SK-N-SH treated with all-trans-retinoic acid at 6 μM for 48 hours (cell line): ENCODE measurements around the gene PRMT1.

Source experiments
- ATAC-seq: fragments of 200-7000 bp; cut with Tn5 transposase; 3 replicates; pipeline ENCODE4 v1.9.1; 2020; ENCODE audit warnings: mild to moderate bottlenecking, moderate library complexity
- ARNTL ChIP-seq: fragments of 450-650 bp; formaldehyde crosslinking; IDR thresholded peaks from 2 replicates; pipeline ENCODE4 v1.5.0; 2020; ENCODE audit warnings: low read depth, mild to moderate bottlenecking, moderate library complexity, borderline replicate concordance
- BACH2 ChIP-seq: fragments of 250-450 bp; sonication (Bioruptor Pico); IDR thresholded peaks from 2 replicates; pipeline ENCODE4 v1.9.0; 2021; ENCODE audit warnings: mild to moderate bottlenecking, borderline replicate concordance
- CREB5 ChIP-seq: fragments of 250-450 bp; sonication (Bioruptor Pico); IDR thresholded peaks from 2 replicates; pipeline ENCODE4 v1.5.1; 2020; ENCODE audit warnings: low read depth, mild to moderate bottlenecking, moderate library complexity
- CSDC2 ChIP-seq: fragments of 250-450 bp; sonication (Bioruptor Pico); IDR thresholded peaks from 2 replicates; pipeline ENCODE4 v1.5.0; 2020; ENCODE audit warnings: mild to moderate bottlenecking, moderate library complexity
- CSRNP3 ChIP-seq: fragments of 250-450 bp; sonication (Bioruptor Pico); IDR thresholded peaks from 2 replicates; pipeline ENCODE4 v1.5.1; 2021; ENCODE audit warnings: mild to moderate bottlenecking, moderate library complexity
- ESRRG ChIP-seq: fragments of 250-450 bp; sonication (Bioruptor Pico); IDR thresholded peaks from 2 replicates; pipeline ENCODE4 v1.6.1; 2021; ENCODE audit warnings: mild to moderate bottlenecking
- GLIS3 ChIP-seq: fragments of 250-450 bp; sonication (Bioruptor Pico); IDR thresholded peaks from 2 replicates; pipeline ENCODE4 v1.5.0; 2020; ENCODE audit warnings: mild to moderate bottlenecking, moderate library complexity
- ISL1 ChIP-seq: fragments of 250-450 bp; sonication (Bioruptor Pico); IDR thresholded peaks from 2 replicates; pipeline ENCODE4 v2.1.2; 2022; ENCODE audit warnings: mild to moderate bottlenecking, moderate library complexity
- OSR1 ChIP-seq: fragments of 250-450 bp; sonication (Bioruptor Pico); IDR thresholded peaks from 2 replicates; pipeline ENCODE4 v1.8.0; 2022; ENCODE audit warnings: moderate library complexity, mild to moderate bottlenecking, inconsistent platforms
- PATZ1 ChIP-seq: fragments of 250-450 bp; sonication (Bioruptor Pico); IDR thresholded peaks from 2 replicates; pipeline ENCODE4 v1.8.0; 2020; ENCODE audit warnings: mild to moderate bottlenecking, moderate library complexity, borderline replicate concordance
- POU6F1 ChIP-seq: fragments of 250-450 bp; sonication (Bioruptor Pico); IDR thresholded peaks from 2 replicates; pipeline ENCODE4 v1.8.0; 2021; ENCODE audit warnings: low read depth, mild to moderate bottlenecking, moderate library complexity, borderline replicate concordance
- PPARA ChIP-seq: fragments of 250-450 bp; sonication (Bioruptor Pico); IDR thresholded peaks from 2 replicates; pipeline ENCODE4 v1.5.0; 2020; ENCODE audit warnings: mild to moderate bottlenecking, borderline replicate concordance
- RARB ChIP-seq: fragments of 250-450 bp; sonication (Bioruptor Pico); IDR thresholded peaks from 2 replicates; pipeline ENCODE4 v1.8.0; 2021; ENCODE audit warnings: mild to moderate bottlenecking, moderate library complexity
- TCF4 ChIP-seq: fragments of 250-450 bp; sonication (Bioruptor Pico); IDR thresholded peaks from 2 replicates; pipeline ENCODE4 v1.8.0; 2021; ENCODE audit warnings: mild to moderate bottlenecking, moderate library complexity, borderline replicate concordance
- ZC3H10 ChIP-seq: fragments of 250-450 bp; sonication (Bioruptor Pico); IDR thresholded peaks from 2 replicates; pipeline ENCODE4 v1.5.1; 2021; ENCODE audit warnings: mild to moderate bottlenecking, moderate library complexity
- ZFP3 ChIP-seq: fragments of 250-450 bp; sonication (Bioruptor Pico); IDR thresholded peaks from 2 replicates; pipeline ENCODE4 v1.5.0; 2020; ENCODE audit warnings: mild to moderate bottlenecking, moderate library complexity
- ZFP30 ChIP-seq: fragments of 450-650 bp; formaldehyde crosslinking; IDR thresholded peaks from 2 replicates; pipeline ENCODE4 v1.5.0; 2022; ENCODE audit warnings: mild to moderate bottlenecking, moderate library complexity
- ZNF70 ChIP-seq: fragments of 450-650 bp; formaldehyde crosslinking; IDR thresholded peaks from 2 replicates; pipeline ENCODE4 v1.5.0; 2020; ENCODE audit warnings: mild to moderate bottlenecking, moderate library complexity
- TF ChIP-seq, protein P1 (sequence below): fragments of 250-450 bp; sonication (Bioruptor Pico); IDR thresholded peaks from 2 replicates; pipeline ENCODE4 v1.5.0; 2020; ENCODE audit warnings: mild to moderate bottlenecking, moderate library complexity

PRMT1 gene

GRCh38 chr19:49710372-49710951 is 33.4 kb downstream of the PRMT1 start:
- no peak for ATAC-seq
- TF ChIP-seq ZC3H10 (CRISPR knock-in tag) (no peak), ZFP3 (no peak), RARB (CRISPR knock-in tag) (no peak), GLIS3 (CRISPR knock-in tag) (no peak), ESRRG (no peak), CSRNP3 (CRISPR knock-in tag) (no peak), PPARA (no peak), ARNTL (CRISPR knock-in tag) (no peak), TCF4 (CRISPR knock-in tag) (no peak)

GRCh38 chr19:49712397-49712859 is 35.4 kb downstream of the PRMT1 start:
- TF ChIP-seq GLIS3 (CRISPR knock-in tag), result no peak
- no peak for TF ChIP-seq PPARA
- no peak for TF ChIP-seq CSDC2 (CRISPR knock-in tag)
- TF ChIP-seq TCF4 (CRISPR knock-in tag), result peak; percentile 49; the same call in 1 of the 2 replicates
- no peak for TF ChIP-seq RARB (CRISPR knock-in tag)
- TF ChIP-seq ZC3H10 (CRISPR knock-in tag), result no peak
- no peak for TF ChIP-seq POU6F1 (CRISPR knock-in tag)
- peak; percentile 76 for ATAC-seq

DNA sequence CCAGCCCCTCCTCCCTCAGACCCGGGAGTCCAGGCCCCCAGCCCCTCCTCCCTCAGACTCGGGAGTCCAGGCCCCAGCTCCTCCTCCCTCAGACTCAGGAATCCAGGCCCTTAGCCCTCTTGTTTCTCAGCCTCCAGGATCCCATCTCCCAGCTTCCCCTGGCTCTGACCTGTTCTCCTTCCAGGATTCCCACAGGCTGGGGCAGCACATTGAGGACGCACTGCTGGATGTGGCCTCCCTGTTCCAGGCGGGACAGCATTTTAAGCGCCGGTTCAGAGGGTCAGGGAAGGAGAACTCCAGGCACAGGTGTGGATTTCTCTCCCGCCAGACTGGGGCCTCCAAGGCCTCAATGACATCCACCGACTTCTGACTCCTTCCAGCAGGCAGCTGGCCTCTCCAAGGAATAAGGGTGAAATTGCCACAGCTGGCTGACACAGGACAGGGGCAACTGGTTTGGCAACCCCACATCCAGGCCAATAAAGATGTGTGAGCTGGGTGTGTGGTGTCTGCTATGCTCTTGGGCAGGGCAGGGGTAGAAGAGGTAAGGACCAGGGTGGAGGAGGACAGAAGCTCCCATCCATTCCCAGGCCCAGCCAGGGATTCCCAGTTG is 36.3 kb downstream of the PRMT1 start:
- ATAC-seq, result no peak
- TF ChIP-seq BACH2 (CRISPR knock-in tag), result no peak
- TF ChIP-seq ZFP3, result no peak
- no peak for TF ChIP-seq OSR1 (CRISPR knock-in tag)
- TF ChIP-seq, protein P1, sequence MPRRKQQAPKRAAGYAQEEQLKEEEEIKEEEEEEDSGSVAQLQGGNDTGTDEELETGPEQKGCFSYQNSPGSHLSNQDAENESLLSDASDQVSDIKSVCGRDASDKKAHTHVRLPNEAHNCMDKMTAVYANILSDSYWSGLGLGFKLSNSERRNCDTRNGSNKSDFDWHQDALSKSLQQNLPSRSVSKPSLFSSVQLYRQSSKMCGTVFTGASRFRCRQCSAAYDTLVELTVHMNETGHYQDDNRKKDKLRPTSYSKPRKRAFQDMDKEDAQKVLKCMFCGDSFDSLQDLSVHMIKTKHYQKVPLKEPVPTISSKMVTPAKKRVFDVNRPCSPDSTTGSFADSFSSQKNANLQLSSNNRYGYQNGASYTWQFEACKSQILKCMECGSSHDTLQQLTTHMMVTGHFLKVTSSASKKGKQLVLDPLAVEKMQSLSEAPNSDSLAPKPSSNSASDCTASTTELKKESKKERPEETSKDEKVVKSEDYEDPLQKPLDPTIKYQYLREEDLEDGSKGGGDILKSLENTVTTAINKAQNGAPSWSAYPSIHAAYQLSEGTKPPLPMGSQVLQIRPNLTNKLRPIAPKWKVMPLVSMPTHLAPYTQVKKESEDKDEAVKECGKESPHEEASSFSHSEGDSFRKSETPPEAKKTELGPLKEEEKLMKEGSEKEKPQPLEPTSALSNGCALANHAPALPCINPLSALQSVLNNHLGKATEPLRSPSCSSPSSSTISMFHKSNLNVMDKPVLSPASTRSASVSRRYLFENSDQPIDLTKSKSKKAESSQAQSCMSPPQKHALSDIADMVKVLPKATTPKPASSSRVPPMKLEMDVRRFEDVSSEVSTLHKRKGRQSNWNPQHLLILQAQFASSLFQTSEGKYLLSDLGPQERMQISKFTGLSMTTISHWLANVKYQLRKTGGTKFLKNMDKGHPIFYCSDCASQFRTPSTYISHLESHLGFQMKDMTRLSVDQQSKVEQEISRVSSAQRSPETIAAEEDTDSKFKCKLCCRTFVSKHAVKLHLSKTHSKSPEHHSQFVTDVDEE, result no peak
- TF ChIP-seq ZFP30 (CRISPR knock-in tag), result no peak

GRCh38 chr19:49716154-49716553 is 39.1 kb downstream of the PRMT1 start:
- TF ChIP-seq RARB (CRISPR knock-in tag) (no peak), PATZ1 (CRISPR knock-in tag) (no peak), ISL1 (CRISPR knock-in tag) (no peak), CREB5 (no peak), ZFP30 (CRISPR knock-in tag) (no peak), ZNF70 (CRISPR knock-in tag) (no peak)
- no peak for ATAC-seq
